Measurements from ENCODE around the gene ABI1.
"Not testable (repeated sequence)": the region's sequence is repeated elsewhere in the genome, so short reads cannot be mapped to it uniquely, and the experiment has no call there.

Gene ABI1

GRCh38 chr10:26804418-26805393 lies 56.1 kb downstream of the ABI1 start:
- no peak for DNase-seq

- no peak for DNase-seq
Observed at GRCh38 chr10:26803849-26804248, 56.9 kb downstream of the ABI1 start.

GRCh38 chr10:26802527-26802926 lies 58.2 kb downstream of the ABI1 start:
- DNase-seq = no peak

GRCh38 chr10:26801831-26802230 lies 58.9 kb downstream of the ABI1 start:
- no peak for DNase-seq

- DNase-seq = no peak
Observed at GRCh38 chr10:26801274-26801673, 59.5 kb downstream of the ABI1 start.

GRCh38 chr10:26800468-26800867 lies 60.3 kb downstream of the ABI1 start:
- DNase-seq = no peak

- DNase-seq = no peak
Observed at GRCh38 chr10:26799342-26799741, 61.4 kb downstream of the ABI1 start.

GRCh38 chr10:26798298-26798697 lies 62.5 kb downstream of the ABI1 start:
- DNase-seq = no peak

- DNase-seq = no peak
Observed at GRCh38 chr10:26797340-26797739, 63.4 kb downstream of the ABI1 start.

- DNase-seq = no peak
Observed at GRCh38 chr10:26792758-26793495, 67.8 kb downstream of the ABI1 start.

GRCh38 chr10:26790221-26790995 lies 70.3 kb downstream of the ABI1 start:
- DNase-seq = no peak

- DNase-seq = not testable (repeated sequence)
Observed at GRCh38 chr10:26789779-26790178, 71.0 kb downstream of the ABI1 start.

- no peak for DNase-seq
Observed at GRCh38 chr10:26787362-26787761, 73.4 kb downstream of the ABI1 start.

GRCh38 chr10:26781797-26782196 lies 79.0 kb downstream of the ABI1 start:
- DNase-seq = no peak

- DNase-seq = no peak
Observed at GRCh38 chr10:26780793-26781601, 79.8 kb downstream of the ABI1 start.

GRCh38 chr10:26780106-26780792 lies 80.5 kb downstream of the ABI1 start:
- DNase-seq = no peak

- no peak for DNase-seq
Observed at GRCh38 chr10:26779176-26779860, 81.4 kb downstream of the ABI1 start.

- DNase-seq = no peak
Observed at GRCh38 chr10:26777686-26778085, 83.1 kb downstream of the ABI1 start.

- no peak for DNase-seq
Observed at GRCh38 chr10:26776258-26776657, 84.5 kb downstream of the ABI1 start.

GRCh38 chr10:26773633-26774032 lies 87.1 kb downstream of the ABI1 start:
- DNase-seq = no peak

GRCh38 chr10:26770069-26770468 lies 90.7 kb downstream of the ABI1 start:
- no peak for DNase-seq
